H4 (cell line): Measurements from ENCODE around the gene RNF208. TPM values are rescaled to one million over a fixed set of nuclear protein-coding genes. Genes with fewer than 3 reads are reported as not detected.

Experiments
- DNase-seq: peaks from one replicate; pipeline ENCODE4 v3.0.0-alpha.2; 2015; ENCODE audit warnings: low spot score
- total RNA-seq: library from RNA; depleted of rRNA; stranded (reverse); fragments of >200 nt; shearing (Covaris generic); gene quantifications from 2 replicates; pipeline ENCODE4 v1.2.3, GENCODE V29; 2014; rRNA removed

The RNF208 gene
- total RNA-seq, 1 experiment from 2014 or later = not detected

DNA sequence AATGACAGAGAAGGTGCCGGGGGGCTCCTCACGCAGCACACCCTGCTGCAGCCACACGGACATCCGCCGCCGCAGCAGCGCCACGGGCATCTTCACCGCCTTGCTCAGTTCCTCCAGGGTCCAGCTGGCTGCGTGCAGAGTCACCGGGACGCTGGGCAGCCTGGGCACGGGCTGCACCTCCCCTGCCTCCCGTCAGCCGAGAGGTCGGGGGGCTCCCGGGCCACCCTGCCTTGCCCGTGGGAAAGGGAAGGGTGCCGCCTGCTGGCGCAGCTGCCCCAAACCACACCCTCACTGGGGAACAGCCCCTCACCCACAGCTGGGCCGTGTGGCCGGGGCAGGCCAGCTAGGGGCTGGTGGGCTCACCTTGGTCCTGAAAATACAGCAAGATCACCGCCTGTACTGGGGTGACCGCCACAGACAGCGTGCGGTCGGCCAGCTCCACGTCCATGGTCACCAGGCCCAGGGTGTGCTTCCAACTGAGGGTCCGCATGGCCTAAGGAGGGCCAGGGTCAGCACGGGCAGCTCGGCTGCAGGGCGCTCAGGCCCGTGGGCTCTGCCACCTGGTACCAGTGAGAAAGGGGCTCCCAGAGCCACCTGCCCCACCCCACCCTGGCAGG is 46.6 kb downstream of the RNF208 start:
- no peak for DNase-seq

DNA sequence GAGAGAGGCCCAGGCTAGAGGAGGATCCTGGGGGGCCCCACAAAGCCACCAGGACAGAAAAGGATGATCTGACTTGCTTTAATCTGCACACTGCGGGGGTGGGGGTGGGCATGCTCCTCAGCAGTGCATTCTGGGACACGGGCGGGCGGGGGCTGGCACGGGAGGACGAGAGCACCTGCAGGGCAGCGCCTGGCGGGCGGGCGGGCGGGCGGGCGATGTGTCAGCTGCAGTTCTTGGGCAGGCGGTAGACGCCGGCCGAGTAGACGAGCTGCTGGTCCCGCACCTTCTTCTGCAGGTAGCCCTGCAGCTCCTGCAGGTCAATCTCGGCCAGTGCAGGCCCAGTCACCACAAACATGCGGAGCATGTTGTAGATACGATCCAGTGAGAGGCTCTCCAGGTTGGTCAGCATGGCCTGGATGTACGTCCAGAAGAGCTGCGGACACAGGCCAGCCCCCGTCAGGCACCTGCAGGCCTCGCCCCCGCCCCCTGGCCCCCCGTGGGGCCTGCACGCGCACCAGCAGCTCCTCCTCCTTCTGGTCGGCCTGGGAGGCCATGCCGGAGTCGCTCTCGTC is 47.2 kb downstream of the RNF208 start:
- no peak for DNase-seq

DNA sequence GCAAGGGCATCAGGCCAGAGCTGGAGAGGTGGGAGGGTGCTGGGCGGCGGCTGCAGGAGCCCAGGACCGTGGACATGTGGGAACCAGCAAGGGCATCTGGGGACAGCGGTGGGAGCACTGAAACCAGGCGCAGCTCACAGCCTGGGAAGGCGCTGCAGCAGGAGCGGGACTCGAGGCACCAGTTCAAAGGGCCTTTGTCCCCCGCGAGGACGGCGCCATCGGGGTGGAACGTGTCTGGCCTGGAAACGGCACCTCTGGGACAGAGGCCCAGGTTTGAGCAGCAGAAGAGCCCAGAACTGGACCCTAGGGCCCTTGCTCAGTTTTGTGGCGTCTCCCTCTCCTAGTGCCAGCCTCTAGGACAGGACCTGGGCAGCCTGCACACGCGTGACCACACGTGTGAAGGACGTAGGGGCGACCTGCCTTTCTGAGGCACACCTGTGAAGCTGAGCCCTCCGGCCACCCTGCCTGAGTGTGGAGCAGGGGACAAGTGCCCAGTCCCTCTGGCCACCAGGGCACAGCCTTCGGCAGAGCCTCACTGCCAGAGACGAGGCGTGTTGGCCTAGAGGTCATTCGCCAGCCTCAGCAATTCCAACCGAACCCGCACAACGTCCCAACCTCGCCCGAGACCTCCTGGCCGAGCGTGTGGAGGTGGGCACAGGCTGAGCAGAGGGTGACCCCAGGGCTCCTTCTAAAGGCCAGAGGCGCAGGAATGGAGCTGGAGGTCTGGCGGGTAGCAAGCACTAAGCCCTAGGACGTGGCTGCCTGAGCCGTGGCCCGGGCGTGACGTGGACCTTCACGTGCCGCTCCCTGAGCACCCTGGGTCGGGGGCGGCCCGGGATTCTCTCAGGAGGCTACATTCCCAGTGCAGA is 48.0 kb downstream of the RNF208 start:
- DNase-seq = no peak

DNA sequence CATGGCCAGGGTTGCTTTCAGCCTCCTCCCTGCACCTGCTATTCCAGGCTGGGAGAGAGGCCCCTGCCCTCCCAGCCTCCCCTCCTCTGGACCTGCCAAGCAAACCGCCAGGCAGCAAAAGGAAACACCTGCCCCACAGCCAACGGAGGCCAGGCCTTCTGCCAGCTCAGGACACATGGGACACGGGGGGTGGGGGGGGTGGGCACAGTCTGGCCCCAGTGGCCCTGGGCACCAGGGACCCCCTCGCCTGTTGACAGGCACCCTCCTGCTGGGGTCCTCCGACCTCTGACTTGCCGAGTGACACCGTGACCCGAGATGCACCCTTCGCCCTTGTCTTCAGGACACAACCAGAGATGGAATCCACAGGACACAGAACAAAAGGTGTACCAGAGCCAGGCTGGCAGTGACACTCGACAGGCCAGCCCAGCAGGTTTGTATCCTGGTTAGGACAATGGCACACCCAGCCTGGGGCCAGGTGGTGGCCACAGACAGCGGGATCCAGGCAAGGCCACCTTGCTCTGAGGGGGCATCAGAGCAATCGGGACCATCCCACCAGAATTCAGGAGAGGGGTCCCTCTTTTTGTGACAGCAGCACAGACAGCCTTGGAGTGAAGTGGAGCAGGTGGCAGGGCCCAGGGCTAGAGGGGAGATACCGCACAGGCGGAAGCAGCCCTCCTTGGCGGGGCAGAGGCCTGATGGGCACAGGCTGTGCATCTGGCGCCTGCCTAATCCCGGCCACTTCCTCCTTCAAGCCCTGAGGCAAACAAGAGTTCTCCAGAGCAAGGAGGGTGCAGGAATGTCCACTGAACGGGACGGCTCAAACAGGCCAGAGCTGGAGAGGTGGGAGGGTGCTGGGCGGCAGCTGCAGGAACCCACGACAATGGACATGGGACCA is 48.9 kb downstream of the RNF208 start:
- no peak for DNase-seq

DNA sequence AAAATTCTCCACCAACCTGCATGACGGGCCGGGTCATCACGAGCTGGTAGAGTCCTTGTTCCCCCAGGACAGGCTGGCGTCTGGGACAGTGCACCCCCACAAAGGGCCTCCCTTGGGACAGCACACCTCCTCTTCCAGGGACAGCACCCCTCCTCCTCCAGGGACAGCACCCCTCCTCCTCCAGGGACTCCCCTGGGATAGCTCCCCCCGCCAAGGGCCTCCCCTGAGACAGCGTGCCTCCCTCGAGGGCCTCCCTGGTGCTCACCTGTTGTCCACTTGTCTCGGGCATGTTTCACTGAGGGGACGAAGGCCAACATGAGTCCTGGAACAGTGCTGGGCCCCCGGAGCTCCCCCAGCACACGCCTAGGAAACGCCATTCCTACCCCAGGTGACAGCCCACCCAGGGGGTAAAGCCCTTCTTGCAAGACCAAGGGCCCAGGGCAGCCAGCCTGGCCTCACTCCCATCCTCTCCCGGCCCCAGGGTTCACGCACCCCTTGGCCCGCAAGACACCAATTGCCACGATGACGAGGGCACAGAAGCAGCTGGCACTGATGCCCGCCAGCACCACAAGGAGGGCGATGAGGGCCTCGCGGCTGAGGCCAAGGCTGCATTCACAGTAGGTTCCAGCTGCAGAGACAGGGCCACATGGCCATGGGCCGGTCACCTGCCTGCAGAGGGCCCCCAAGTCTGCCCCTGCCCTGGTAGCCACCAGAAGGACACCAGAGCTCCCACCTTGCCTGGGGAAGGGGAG is 50.7 kb downstream of the RNF208 start:
- DNase-seq = no peak

DNA sequence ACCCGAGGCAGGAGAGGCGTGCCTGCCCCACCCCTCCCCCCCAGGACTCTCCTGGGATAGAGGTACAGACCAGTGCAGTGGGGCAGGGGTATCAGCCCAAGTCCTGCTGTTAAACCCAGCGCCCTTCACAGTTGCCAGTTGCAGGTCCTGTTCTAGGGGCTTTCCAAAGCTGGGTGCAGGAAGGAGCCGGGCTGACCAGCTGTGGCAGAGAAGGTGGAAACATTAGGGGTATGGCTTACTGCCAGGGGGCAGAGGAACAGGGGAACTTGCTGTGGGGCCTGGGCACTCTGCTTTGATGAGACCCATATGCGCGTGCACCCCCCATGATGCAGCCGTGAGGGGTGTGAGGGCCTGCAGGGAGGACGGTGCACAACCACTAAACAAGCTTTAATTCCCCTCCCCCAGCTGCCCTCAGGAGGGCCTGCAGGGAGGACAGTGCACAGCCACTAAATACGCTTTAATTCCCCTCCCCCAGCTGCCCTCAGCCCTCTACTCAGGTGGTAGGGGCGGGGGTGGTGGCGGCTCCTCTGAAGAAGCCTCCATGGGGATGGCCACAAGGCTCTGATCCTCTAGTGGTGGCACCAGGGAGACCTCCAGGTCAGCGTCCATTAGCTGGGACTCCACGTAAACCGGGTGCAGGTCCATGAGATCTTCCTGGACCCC is 51.4 kb downstream of the RNF208 start:
- no peak for DNase-seq

Other genes with a start within 250 kb of the RNF208 start
- gene PTGDS, start 244.7 kb downstream of the RNF208 start, total RNA-seq = not detected in 2 replicates
- gene LCNL1, start 239.2 kb downstream of the RNF208 start, total RNA-seq = not detected in 2 replicates
- gene PAXX, start 229.8 kb downstream of the RNF208 start, total RNA-seq = 32.0 and 41.3 TPM in 2 replicates
- 0.64 TPM in 1 of 2 replicates, not detected in the other for gene CLIC3, start 225.7 kb downstream of the RNF208 start, total RNA-seq
- gene ABCA2, start 194.0 kb downstream of the RNF208 start, total RNA-seq = 4.9 and 22.4 TPM in 2 replicates
- gene FUT7, start 190.2 kb downstream of the RNF208 start, total RNA-seq = not detected in 2 replicates
- 1.2 and 4.1 TPM in 2 replicates for gene NPDC1, start 176.1 kb downstream of the RNF208 start, total RNA-seq
- not detected in 2 replicates for gene ENTPD2, start 168.2 kb downstream of the RNF208 start, total RNA-seq
- gene SAPCD2, start 151.7 kb downstream of the RNF208 start, total RNA-seq = 5.9 and 12.4 TPM in 2 replicates
- 6.6 and 7.4 TPM in 2 replicates for gene UAP1L1, start 144.7 kb downstream of the RNF208 start, total RNA-seq
- gene MAN1B1, start 135.3 kb downstream of the RNF208 start, total RNA-seq = 38.6 and 62.6 TPM in 2 replicates
- gene DPP7, start 107.5 kb downstream of the RNF208 start, total RNA-seq = 34.8 and 52.2 TPM in 2 replicates
- not detected in 2 replicates for gene GRIN1, start 83.1 kb downstream of the RNF208 start, total RNA-seq
- gene LRRC26, start 52.2 kb downstream of the RNF208 start, total RNA-seq = 0.10 and 0.12 TPM in 2 replicates
- gene TMEM210, start 50.2 kb downstream of the RNF208 start, total RNA-seq = not detected in 2 replicates
- 8.2 and 13.4 TPM in 2 replicates for gene ANAPC2, start 33.7 kb downstream of the RNF208 start, total RNA-seq
- gene SSNA1, start 33.6 kb downstream of the RNF208 start, total RNA-seq = 71.6 and 91.9 TPM in 2 replicates
- gene TPRN, start 21.5 kb downstream of the RNF208 start, total RNA-seq = 1.2 and 3.4 TPM in 2 replicates
- 63.4 and 69.8 TPM in 2 replicates for gene TMEM203, start 16.6 kb downstream of the RNF208 start, total RNA-seq
- gene NDOR1, start 16.5 kb downstream of the RNF208 start, total RNA-seq = 4.0 and 4.9 TPM in 2 replicates
- 0.14 and 0.37 TPM in 2 replicates for gene CYSRT1, start 2.9 kb upstream of the RNF208 start, total RNA-seq
- gene RNF224, start 5.3 kb upstream of the RNF208 start, total RNA-seq = not detected in 2 replicates
- gene SLC34A3, start 8.7 kb upstream of the RNF208 start, total RNA-seq = not detected in 2 replicates
- 164 and 180 TPM in 2 replicates for gene TUBB4B, start 19.0 kb upstream of the RNF208 start, total RNA-seq
- gene STPG3, start 29.0 kb upstream of the RNF208 start, total RNA-seq = not detected in 2 replicates
- gene NELFB, start 33.1 kb upstream of the RNF208 start, total RNA-seq = 29.5 and 33.0 TPM in 2 replicates
- gene TOR4A, start 55.5 kb upstream of the RNF208 start, total RNA-seq = 0.37 and 1.3 TPM in 2 replicates
- gene NRARP, start 80.0 kb upstream of the RNF208 start, total RNA-seq = 0.37 TPM in 1 of 2 replicates, not detected in the other
- gene EXD3, start 200.9 kb upstream of the RNF208 start, total RNA-seq = 1.4 and 2.8 TPM in 2 replicates
- not detected in 2 replicates for gene NOXA1, start 201.2 kb upstream of the RNF208 start, total RNA-seq
- gene ENTPD8, start 219.1 kb upstream of the RNF208 start, total RNA-seq = 0.08 TPM in 1 of 2 replicates, not detected in the other
- 17.1 and 19.1 TPM in 2 replicates for gene NSMF, start 237.1 kb upstream of the RNF208 start, total RNA-seq